ENCODE measurements around the gene GPC3.

GPC3 gene

GRCh38 chrX:133655275-133656265 lies 329.8 kb downstream of the GPC3 start:
- Histone ChIP-seq H2AFZ (ENCODE audit: low read length) (no peak overlapping the region), H3K27ac (ENCODE audit: low read depth, low read length, poor library complexity, severe bottlenecking) (no peak overlapping the region), H3K4me2 (ENCODE audit: low read length) (no peak overlapping the region), H3K9ac (ENCODE audit: low read length) (no peak overlapping the region), H3K27me3 (ENCODE audit: insufficient read depth, low read length) (no peaks in the 10 kb centered on the region), H3K9me2 (ENCODE audit: low read depth, low read length) (no peaks in the 10 kb centered on the region), H3K9me3 (ENCODE audit: low read length) (no peaks in the 10 kb centered on the region), H3K36me3 (ENCODE audit: insufficient read depth, low read length) (no peaks in the 10 kb centered on the region), H3K4me1 (ENCODE audit: insufficient read depth, low read length, severe bottlenecking) (no peaks in the 10 kb centered on the region), H3K4me3 (ENCODE audit: low read depth, low read length, poor library complexity, severe bottlenecking) (no peak overlapping the region), H4K20me1 (ENCODE audit: insufficient read depth, low read length) (no peaks in the 10 kb centered on the region), H3F3A (ENCODE audit: insufficient read depth, low read length) (no peaks in the 10 kb centered on the region), H3K79me2 (ENCODE audit: insufficient read depth, low read length) (no peaks in the 10 kb centered on the region)
- no peak for TF ChIP-seq EZH2 (IDR thresholded peaks at IDR 0.05; ENCODE audit: borderline replicate concordance, low read length)
- TF ChIP-seq, protein P1, sequence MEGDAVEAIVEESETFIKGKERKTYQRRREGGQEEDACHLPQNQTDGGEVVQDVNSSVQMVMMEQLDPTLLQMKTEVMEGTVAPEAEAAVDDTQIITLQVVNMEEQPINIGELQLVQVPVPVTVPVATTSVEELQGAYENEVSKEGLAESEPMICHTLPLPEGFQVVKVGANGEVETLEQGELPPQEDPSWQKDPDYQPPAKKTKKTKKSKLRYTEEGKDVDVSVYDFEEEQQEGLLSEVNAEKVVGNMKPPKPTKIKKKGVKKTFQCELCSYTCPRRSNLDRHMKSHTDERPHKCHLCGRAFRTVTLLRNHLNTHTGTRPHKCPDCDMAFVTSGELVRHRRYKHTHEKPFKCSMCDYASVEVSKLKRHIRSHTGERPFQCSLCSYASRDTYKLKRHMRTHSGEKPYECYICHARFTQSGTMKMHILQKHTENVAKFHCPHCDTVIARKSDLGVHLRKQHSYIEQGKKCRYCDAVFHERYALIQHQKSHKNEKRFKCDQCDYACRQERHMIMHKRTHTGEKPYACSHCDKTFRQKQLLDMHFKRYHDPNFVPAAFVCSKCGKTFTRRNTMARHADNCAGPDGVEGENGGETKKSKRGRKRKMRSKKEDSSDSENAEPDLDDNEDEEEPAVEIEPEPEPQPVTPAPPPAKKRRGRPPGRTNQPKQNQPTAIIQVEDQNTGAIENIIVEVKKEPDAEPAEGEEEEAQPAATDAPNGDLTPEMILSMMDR (IDR thresholded peaks at IDR 0.05; ENCODE audit: low read length), result no peak

- TF ChIP-seq EZH2 (IDR thresholded peaks at IDR 0.05; ENCODE audit: borderline replicate concordance, low read length), result no peak
- TF ChIP-seq, protein P1 (IDR thresholded peaks at IDR 0.05; ENCODE audit: low read length), result no peak
Measured at GRCh38 chrX:133654811-133655210, 330.6 kb downstream of the GPC3 start.

GRCh38 chrX:133653358-133653757 lies 332.0 kb downstream of the GPC3 start:
- H3K27me3 ChIP-seq (ENCODE audit: insufficient read depth, low read length), result no peaks in the 10 kb centered on the region
- no peaks in the 10 kb centered on the region for H3K4me1 ChIP-seq (ENCODE audit: insufficient read depth, low read length, severe bottlenecking)
- no peaks in the 10 kb centered on the region for H3F3A ChIP-seq (ENCODE audit: insufficient read depth, low read length)
- no peak overlapping the region for H3K4me2 ChIP-seq (ENCODE audit: low read length)
- H3K4me3 ChIP-seq (ENCODE audit: low read depth, low read length, poor library complexity, severe bottlenecking), result no peak overlapping the region
- H3K79me2 ChIP-seq (ENCODE audit: insufficient read depth, low read length), result no peaks in the 10 kb centered on the region
- TF ChIP-seq EZH2 (IDR thresholded peaks at IDR 0.05; ENCODE audit: borderline replicate concordance, low read length), result no peak
- TF ChIP-seq, protein P1 (IDR thresholded peaks at IDR 0.05; ENCODE audit: low read length), result no peak
- H3K9me3 ChIP-seq (ENCODE audit: low read length), result no peaks in the 10 kb centered on the region
- no peaks in the 10 kb centered on the region for H4K20me1 ChIP-seq (ENCODE audit: insufficient read depth, low read length)
- no peak overlapping the region for H2AFZ ChIP-seq (ENCODE audit: low read length)
- H3K9ac ChIP-seq (ENCODE audit: low read length), result no peak overlapping the region
- no peaks in the 10 kb centered on the region for H3K9me2 ChIP-seq (ENCODE audit: low read depth, low read length)
- no peaks in the 10 kb centered on the region for H3K36me3 ChIP-seq (ENCODE audit: insufficient read depth, low read length)
- H3K27ac ChIP-seq (ENCODE audit: low read depth, low read length, poor library complexity, severe bottlenecking), result no peak overlapping the region

More at GRCh38 chrX:133654811-133655210, 330.6 kb downstream of the GPC3 start:
- Histone ChIP-seq H3K27ac (ENCODE audit: low read depth, low read length, poor library complexity, severe bottlenecking) (no peak overlapping the region), H3K9me2 (ENCODE audit: low read depth, low read length) (no peaks in the 10 kb centered on the region), H3K9me3 (ENCODE audit: low read length) (no peaks in the 10 kb centered on the region), H2AFZ (ENCODE audit: low read length) (no peak overlapping the region), H3K4me1 (ENCODE audit: insufficient read depth, low read length, severe bottlenecking) (no peaks in the 10 kb centered on the region), H3F3A (ENCODE audit: insufficient read depth, low read length) (no peaks in the 10 kb centered on the region), H4K20me1 (ENCODE audit: insufficient read depth, low read length) (no peaks in the 10 kb centered on the region), H3K4me3 (ENCODE audit: low read depth, low read length, poor library complexity, severe bottlenecking) (no peak overlapping the region), H3K27me3 (ENCODE audit: insufficient read depth, low read length) (no peaks in the 10 kb centered on the region), H3K79me2 (ENCODE audit: insufficient read depth, low read length) (no peaks in the 10 kb centered on the region), H3K36me3 (ENCODE audit: insufficient read depth, low read length) (no peaks in the 10 kb centered on the region), H3K9ac (ENCODE audit: low read length) (no peak overlapping the region), H3K4me2 (ENCODE audit: low read length) (no peak overlapping the region)
